HG03159 (cell line): ENCODE data around the gene TRIAP1.
A peak's percentile ranks its signal among the peaks of the same experiment; 100 is the strongest.
"Not testable (repeated sequence)": the region's sequence is repeated elsewhere in the genome, so short reads cannot be mapped to it uniquely, and the experiment has no call there.

Experiments used
- ATAC-seq: cut with Tn5 transposase; IDR thresholded peaks from one replicate; pipeline ENCODE4 v1.9.1; 2021; ENCODE audit warnings: mild to moderate bottlenecking, moderate library complexity; ENCODE audit not compliant: unreplicated experiment

TRIAP1 gene

GRCh38 chr12:120468821-120469449, 22.8 kb upstream of the TRIAP1 start:
- peak; percentile 32 for ATAC-seq

DNA sequence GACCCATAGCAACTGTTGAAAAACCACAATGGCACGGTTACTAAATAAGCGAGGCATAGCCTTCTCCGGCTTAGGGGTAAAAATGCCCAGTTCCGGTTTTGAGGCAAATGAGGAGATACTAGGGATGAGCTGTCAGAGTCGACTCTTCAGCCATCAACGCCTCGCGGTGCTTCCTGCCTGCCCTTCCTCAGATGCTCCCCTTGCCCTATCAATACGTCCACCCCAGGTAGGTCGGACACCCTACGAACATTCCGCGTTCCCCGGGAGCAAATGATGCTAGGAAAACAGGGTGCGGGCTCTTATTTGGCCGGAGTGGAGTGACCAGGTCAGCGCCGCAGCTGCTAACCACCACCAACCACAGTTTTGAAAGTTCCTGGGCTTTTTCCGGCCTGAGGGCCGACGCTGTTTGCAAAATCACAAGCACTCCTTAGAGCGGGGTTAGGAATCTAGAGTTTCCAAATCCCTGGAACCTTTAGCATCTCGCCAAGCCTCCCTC, 22.2 kb upstream of the TRIAP1 start:
- no peak for ATAC-seq

DNA sequence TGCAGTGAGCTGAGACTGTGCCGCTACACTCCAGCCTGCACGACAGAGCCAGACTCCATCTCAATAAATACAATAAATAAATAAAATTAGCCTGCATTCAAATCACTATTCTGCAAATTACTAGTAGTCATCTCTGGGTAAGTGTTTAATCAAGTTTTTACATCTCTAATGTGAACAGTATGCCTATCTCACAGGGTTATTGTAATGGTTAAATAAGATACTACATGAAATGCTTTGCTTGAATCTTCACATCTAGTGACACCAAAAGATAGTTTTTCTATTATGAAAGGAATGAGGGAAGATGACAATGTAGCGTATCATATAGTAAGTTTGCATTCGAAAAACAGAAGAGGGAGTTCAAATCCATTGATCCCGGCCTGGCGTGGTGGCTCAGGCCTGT, 21.3 kb upstream of the TRIAP1 start:
- no peak for ATAC-seq

- ATAC-seq = no peak
These were observed 20.6 kb upstream of the TRIAP1 start for GRCh38 chr12:120466560-120467315.

DNA sequence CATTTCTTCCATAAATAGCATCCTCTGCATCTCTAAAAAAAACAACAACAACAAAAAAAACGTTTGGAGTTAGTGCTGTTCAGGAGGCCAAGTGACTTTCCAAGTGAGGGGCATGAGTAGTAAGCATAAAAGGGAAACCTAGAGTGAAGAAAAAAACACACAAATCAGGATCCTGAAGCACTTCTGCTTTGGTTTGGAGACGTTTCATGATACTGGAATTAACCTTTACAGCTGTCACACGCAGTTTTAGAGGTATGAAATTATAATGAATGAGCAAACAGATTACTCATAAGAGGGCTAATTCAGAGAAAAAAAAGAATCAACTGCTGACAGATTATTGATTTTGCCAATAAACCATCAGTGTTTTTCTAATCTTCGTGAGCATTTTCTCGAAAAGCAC, 19.6 kb upstream of the TRIAP1 start:
- ATAC-seq = no peak

GRCh38 chr12:120463712-120464111, 17.5 kb upstream of the TRIAP1 start:
- no peak for ATAC-seq

DNA sequence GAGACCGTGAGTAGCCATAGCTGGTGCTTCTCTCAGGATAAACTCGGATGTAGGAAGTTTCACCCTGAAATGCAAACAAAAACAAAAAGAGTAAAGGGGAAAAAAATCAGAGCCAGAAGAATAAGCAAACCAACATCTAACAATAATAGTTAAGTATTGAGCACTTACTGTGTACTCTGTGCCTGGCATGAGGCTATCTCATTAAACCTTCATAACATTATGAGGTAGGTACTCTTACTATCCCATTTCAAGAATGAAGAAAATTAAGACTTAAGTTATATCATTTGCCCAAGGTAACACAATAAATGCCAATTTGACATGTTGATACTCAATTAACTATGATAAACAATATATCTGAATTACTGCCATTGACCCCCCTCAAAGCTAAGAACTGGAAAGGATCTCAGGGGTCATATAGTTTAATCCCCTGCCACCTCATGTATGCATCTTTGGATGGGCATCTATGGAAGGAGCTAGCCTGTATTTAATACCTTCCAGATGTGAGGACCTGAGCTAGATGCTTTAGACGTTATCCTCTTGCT, 16.0 kb upstream of the TRIAP1 start:
- ATAC-seq = no peak

DNA sequence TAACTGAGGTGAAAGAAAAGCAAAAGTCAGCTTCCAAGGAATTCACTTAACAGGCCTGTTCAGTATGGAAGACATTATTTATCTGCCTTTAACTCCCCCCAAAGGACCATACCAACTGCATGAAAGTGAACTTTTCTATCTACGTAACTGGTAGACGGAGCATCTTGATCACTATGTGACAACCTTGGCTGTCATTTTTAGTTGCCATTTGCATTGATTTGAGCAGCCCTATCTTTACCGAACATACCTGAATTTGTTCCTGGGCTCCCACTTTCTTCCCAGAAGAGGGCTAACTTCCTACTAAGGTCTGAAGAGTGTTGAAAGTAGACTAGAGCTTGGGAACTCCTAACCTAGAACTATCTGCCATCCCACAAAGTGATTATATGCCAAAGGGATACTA, 14.0 kb upstream of the TRIAP1 start:
- no peak for ATAC-seq

DNA sequence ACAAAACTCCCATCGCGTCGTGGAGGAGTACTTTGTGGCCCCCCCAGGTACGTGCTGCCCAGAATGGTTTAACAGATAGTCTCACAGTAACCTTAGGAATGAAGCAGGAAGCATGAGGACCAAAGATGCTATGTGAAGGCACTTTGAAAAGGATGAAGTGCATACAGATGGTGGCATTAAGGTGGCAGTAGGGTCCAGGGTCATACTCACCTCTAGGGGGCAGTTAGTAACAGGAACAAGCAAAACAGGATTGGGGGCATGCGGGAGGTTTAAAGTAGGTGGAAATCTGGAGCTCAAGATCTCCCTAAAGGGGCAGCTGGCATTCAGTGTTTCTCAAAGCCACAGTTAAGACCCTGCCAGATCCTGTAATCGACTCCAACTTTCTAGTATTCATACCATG, 10.9 kb upstream of the TRIAP1 start:
- no peak for ATAC-seq

- no peak for ATAC-seq
These were observed 9.1 kb upstream of the TRIAP1 start for GRCh38 chr12:120455302-120455701.

GRCh38 chr12:120453977-120454376, 7.8 kb upstream of the TRIAP1 start:
- ATAC-seq = no peak

DNA sequence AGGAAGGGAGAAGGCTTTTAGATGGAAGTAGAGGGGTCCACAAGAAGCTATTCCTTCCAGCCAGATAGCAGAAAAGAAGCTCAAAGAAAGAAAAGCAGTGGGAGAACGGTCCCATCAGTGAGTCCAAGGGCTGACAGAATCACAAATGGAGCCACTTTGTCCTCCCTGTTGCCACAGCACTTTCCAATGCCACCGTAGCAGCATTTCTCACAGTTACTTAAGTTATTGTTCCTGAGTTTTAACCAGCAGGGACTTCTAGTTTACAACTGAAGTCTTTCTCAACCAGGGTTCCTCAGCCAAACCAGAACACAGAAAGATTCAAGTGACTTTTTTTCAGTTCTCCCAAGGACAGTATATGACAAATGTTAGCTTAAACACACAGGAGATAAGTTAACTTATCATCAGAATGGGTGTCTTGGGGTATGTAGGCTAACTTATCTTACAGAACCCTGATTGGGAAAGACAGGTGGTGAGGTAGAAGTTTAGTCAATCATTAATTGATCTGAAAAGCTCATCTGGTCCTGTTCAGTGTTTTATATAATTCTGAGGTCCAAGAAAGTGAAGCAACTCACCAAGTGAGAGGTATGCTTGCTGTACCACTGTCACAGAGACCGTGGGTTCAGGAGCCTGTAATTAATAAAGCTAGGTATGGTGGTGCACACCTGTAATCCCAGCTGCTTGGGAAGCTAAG, 7.0 kb upstream of the TRIAP1 start:
- ATAC-seq = no peak

GRCh38 chr12:120452524-120452923, 6.3 kb upstream of the TRIAP1 start:
- not testable (repeated sequence) for ATAC-seq

DNA sequence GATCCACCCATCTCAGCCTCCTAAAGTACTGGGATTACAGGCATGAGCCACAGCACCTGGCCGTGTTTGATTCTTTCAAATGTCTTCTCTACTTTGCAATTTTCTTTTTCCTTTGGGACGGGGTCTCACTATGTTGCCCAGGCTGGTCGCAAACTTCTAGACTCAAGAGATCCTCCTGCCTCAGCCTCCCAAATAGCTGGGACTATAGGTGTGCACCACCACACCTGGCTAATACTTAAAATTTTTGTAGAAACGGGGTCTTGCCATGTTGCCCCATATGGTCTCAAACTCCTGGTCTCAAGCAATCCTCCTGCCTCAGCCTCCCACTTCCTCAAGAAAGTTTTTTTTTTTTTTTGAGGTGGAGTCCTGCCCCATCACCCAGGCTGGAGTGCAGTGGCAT, 1.8 kb upstream of the TRIAP1 start:
- no peak for ATAC-seq

- ATAC-seq = not testable (repeated sequence)
These were observed 627 bp upstream of the TRIAP1 start for GRCh38 chr12:120446844-120447178.

GRCh38 chr12:120444676-120445075, 1.5 kb downstream of the TRIAP1 start:
- ATAC-seq = no peak

GRCh38 chr12:120439646-120440247, 6.4 kb downstream of the TRIAP1 start:
- no peak for ATAC-seq

DNA sequence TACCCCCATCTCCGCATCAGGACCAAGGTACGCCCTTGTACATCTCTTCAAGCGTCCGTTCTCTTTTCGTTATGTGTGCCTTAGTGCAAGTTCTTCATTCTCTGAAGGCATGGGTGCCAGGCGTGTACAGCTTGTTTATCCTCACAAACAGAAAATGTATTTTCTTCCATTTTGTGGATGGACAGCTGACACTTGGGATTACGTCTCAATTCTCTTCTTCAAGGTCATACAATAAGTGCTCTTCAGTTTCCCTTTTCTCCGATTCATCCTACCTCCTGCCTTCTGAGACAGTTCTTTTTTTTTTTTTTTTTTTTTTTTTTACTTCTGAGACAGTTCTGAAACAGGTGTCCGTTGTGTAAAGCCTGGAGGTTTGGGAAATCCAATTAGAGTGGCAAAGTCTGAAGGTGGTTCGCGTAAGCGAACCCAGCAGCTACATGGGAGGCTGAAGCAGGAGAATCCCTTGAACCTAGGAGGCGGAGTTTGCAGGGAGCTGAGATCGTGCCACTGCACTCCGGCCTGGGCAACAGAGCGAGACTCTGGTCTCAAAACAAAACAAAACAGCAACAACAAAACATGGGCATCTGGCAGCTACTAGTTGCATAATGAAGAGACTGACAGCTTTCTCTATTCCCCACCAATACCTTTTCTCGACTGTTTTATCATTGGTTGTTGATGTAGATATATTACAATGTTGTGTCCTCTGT, 7.5 kb downstream of the TRIAP1 start:
- ATAC-seq = no peak

GRCh38 chr12:120437735-120438494, 8.3 kb downstream of the TRIAP1 start, which contains the start of gene COX6A1:
Gene COX6A1 (plus strand): TSS chr12:120438113. CDS start chr12:120438127, 14 bp downstream.
- ATAC-seq = peak; percentile 92
